AG04449 (cell line): Measurements from ENCODE around the gene NEAT1.

Experiments used
- CTCF ChIA-PET: fragments of 350-600 bp; formaldehyde crosslinking; extraction: SDS; loops from one replicate; lab custom pipeline; 2021; ENCODE audit warnings: antibody characterized with exemption; lab: Yijun Ruan, JAX
- POLR2A ChIA-PET: fragments of 400-600, 350-600 bp; formaldehyde crosslinking; extraction: SDS; loops from one replicate; lab custom pipeline; 2020; ENCODE audit warnings: antibody characterized with exemption, inconsistent platforms; lab: Yijun Ruan, JAX
- DNase-seq: peaks from one replicate; pipeline ENCODE4 v3.0.0-alpha.2; 2010; ENCODE audit warnings: low read depth, low spot score
- H3K4me3 ChIP-seq: 2 replicates; pipeline ENCODE4 v1.5.1; 2011; ENCODE audit warnings: low read depth, mild to moderate bottlenecking, control low read depth, low read length
- CTCF ChIP-seq: IDR thresholded peaks from one replicate; pipeline ENCODE4 v1.5.1; 2011; ENCODE audit warnings: mild to moderate bottlenecking, moderate library complexity, low read length, control low read depth, inconsistent platforms; ENCODE audit not compliant: insufficient read depth; ENCODE audit errors: missing control alignments

NEAT1 gene

GRCh38 chr11:65486570-65487466, 64.2 kb downstream of the NEAT1 start:
- ChIA-PET POLR2A (interaction anchor here (3.5 to 12.4 kb wide), 6 partner anchors 8 to 67 kb away, joined by 18 to 703 read pairs (median 64); partner anchors contain the start of genes MALAT1 and NEAT1), CTCF (interaction anchor here (0.9 to 10.0 kb wide), 5 partner anchors 9 to 71 kb away, joined by 3 to 96 read pairs (median 17); partner anchors contain the start of gene MALAT1)
- no peak overlapping the region; the same call in 1 of the 2 replicates for H3K4me3 ChIP-seq
- no peak for TF ChIP-seq CTCF
- no peak for DNase-seq

GRCh38 chr11:65487467-65488272, 65.1 kb downstream of the NEAT1 start:
- DNase-seq, result peak; percentile 100
- ChIA-PET CTCF (interaction anchor here (0.9 to 10.0 kb wide), 8 partner anchors 10 to 72 kb away, joined by 3 to 96 read pairs (median 6); partner anchors contain the start of gene MALAT1), POLR2A (interaction anchor here (1.0 to 12.4 kb wide), 7 partner anchors 9 to 68 kb away, joined by 3 to 703 read pairs (median 57); partner anchors contain the start of genes MALAT1 and NEAT1)

GRCh38 chr11:65488273-65489034, 65.9 kb downstream of the NEAT1 start:
- ChIA-PET POLR2A (interaction anchor here (0.6 to 12.4 kb wide), 10 partner anchors 10 to 134 kb away, joined by 3 to 703 read pairs (median 18); partner anchors contain the start of genes MALAT1 and NEAT1), CTCF (interaction anchor here (1.0 to 10.0 kb wide), 7 partner anchors 10 to 73 kb away, joined by 3 to 96 read pairs (median 7); partner anchors contain the start of gene MALAT1)
- TF ChIP-seq CTCF, result no peak
- H3K4me3 ChIP-seq, result peak overlapping the region; percentile 28
- DNase-seq, result no peak

More at GRCh38 chr11:65487467-65488272, 65.1 kb downstream of the NEAT1 start:
- no peak for TF ChIP-seq CTCF
- peak overlapping the region; percentile 28 for H3K4me3 ChIP-seq

- POLR2A ChIA-PET, result interaction anchor here (0.6 to 12.4 kb wide), 11 partner anchors 11 to 135 kb away, joined by 3 to 703 read pairs (median 18); partner anchors contain the start of genes MALAT1 and NEAT1
- CTCF ChIA-PET, result interaction anchor here (0.5 to 10.0 kb wide), 8 partner anchors 9 to 118 kb away, joined by 3 to 96 read pairs (median 9); partner anchors contain the start of gene MALAT1
- peak; percentile 84 for DNase-seq
- TF ChIP-seq CTCF, result no peak
- H3K4me3 ChIP-seq, result 0 out of 2 replicates have a peak overlapping the region, but pooled peaks have one; percentile 3
Measured at GRCh38 chr11:65489035-65489705, 66.6 kb downstream of the NEAT1 start.
